GM19468 (cell line): ENCODE data around the gene PRICKLE4.
"Not testable (repeated sequence)": the region's sequence is repeated elsewhere in the genome, so short reads cannot be mapped to it uniquely, and the experiment has no call there.

ENCODE experiments used
- ATAC-seq: cut with Tn5 transposase; IDR thresholded peaks from one replicate; pipeline ENCODE4 v1.9.1; 2021; ENCODE audit warnings: mild to moderate bottlenecking, moderate library complexity, moderate number of reproducible peaks; ENCODE audit not compliant: unreplicated experiment; ENCODE audit errors: extremely low read depth

Gene PRICKLE4

DNA sequence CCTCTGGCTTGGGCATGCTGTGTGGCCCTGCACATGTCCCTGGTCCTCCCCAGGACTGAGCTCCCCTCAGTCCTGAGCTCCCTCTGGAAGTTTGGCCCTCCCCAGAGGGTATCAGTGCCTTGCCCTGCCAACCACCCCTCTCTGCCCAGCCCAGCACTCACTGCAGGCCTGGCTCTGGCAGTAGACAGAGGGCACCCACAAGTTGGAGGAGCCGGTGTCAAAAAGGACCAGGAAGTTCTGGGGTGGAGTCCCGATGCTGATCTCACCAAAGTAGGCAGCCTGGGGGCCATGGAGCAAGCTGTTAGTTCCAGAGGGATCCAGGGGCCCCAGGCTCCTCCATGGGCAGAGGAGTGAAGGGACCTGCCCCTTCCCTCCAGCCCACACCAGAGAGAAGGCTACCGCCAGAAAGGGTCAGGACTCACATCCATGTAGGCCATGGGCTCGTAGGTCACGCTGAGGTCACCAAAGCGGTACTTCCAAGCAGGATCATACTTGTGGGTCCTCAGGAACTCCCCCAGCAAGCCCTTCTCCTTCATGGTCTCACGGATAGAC lies 36.3 kb upstream of the PRICKLE4 start:
- ATAC-seq: no peak

DNA sequence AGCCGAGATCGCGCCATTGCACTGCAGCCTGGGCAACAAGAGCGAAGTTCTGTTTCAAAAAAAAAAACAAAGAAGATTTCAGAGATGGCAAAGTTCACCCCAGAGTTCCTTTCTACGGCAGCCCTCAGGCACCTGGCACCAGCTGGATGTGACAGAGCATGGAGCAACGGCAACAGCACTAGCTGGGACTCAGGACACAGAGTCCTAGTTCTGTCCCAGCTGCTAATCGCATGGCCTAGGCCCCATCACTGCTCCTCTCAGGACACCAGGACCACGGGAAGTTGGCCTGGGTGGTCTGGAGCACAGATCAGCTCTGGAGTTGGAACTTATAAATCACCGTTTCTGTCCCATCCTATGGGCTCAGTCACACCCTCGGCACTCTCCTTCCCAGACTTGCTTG lies 34.5 kb upstream of the PRICKLE4 start:
- ATAC-seq: no peak

DNA sequence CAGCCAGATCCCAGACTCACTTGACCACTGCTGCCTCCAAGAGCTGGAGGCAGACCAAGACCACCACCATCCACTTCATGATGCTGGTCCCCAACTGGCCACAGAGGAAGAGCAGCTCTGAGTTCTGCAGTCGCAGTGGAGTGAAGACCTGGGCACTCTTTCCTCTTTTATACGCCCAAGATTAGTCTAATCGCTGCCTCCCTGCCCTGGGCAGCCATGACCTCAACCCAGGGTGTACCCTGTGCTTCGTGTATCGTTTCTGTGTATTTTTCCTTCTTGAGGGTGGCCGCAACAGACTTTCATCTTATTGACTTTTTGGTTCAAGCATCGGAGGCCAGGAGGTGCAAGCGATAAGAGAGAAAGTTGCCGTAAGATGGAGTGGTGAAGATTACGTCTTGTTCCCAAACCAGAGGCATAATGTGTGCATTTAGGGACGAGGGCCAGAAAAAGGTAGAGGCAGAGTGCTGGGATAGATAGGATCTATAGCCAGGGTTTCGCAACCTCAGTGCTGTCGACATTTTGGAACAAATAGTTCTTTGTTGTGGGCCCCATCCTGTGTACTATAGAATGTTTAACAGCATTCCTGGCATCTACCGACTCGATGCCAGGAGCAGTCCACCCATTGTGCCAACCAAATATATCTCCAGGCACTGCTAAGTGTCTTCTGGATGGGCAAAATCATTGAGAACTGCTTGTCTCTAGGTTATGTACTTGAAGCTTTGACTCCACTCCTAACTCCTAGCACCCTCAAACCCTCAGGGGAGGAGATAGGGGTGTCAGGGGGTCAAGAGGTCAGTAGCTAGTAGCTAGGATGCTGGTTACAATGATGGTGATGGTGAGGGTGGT lies 33.1 kb upstream of the PRICKLE4 start, which contains the start of gene PGC:
Gene PGC (minus strand): TSS at position 142 of the 846 bp plus-strand sequence. CDS start 63 bp downstream, at position 79.
- no peak for ATAC-seq

DNA sequence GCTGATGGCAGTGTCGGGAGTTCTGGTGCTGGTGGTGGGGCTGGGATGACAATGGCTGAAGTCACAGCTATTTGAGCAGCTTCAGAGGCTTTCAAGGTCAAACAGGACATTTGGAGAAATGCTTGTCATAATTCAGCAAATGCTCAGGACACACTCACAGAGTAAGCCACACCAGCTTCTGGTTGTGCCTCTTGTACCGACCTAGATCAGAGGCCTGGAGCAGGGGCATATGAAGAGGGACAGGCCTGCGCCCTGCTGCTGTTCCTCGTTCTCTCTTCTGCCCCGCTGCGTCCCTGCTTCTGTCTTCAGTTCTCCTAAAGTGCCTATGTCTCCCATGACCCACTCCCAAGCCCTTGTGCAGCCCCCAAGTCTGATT lies 32.5 kb upstream of the PRICKLE4 start:
- no peak for ATAC-seq

DNA sequence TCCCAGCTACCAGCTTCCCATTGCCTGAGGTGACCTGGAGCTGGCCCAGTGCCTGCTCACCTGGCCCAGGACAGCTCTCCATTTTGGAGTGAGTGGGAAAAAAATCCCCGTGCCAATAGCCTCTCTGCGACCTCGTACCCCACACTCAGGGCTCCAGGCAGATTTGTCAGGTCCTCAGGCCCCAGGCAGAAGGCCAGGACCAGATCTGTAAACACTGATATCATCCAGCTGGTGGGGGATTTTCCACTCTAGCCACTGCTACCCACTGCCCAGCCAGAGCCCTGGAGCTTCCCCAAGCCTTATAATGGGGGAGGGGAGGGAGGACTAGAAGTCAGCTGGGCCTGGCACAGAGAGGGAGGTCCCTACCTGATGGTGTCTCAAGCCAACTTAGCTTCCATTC lies 32.0 kb upstream of the PRICKLE4 start:
- ATAC-seq: no peak

DNA sequence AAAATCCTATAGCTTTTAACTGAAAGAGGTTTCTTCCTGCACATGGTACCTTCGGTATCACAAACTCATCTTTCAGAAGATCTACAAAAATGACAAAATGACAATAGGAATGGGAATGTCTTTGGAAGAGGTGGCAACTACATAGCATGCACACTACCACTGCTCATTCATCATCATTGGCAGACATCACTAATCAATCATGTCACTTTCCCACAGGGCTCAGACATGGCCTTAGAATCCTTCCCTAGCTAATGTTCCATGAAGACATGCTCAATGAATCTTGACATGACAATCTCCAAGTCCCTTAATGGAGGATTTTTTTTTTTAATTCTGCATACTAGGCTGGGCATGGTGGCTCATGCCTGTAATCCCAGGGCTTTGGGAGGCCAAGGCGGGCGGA lies 30.2 kb upstream of the PRICKLE4 start:
- no peak for ATAC-seq

DNA sequence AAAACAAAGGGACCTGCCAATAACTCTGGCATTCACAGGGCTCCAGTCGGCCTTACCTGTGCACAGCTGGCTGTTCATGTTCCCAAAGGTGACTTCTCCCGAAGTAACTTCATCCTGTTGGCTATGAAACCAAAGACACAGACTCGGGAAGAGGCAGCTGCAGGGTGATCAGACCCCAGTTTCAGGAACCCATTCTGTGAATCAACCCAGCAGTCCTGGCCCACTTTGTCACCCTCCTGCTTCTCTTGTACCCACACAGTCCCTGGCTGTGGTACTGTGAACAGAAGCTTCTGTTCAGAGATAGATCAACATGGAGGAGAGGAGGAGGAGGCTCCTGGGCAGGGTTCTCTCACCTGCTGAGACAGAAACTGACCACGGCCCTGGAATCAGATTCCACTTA lies 24.7 kb upstream of the PRICKLE4 start:
- ATAC-seq: no peak

DNA sequence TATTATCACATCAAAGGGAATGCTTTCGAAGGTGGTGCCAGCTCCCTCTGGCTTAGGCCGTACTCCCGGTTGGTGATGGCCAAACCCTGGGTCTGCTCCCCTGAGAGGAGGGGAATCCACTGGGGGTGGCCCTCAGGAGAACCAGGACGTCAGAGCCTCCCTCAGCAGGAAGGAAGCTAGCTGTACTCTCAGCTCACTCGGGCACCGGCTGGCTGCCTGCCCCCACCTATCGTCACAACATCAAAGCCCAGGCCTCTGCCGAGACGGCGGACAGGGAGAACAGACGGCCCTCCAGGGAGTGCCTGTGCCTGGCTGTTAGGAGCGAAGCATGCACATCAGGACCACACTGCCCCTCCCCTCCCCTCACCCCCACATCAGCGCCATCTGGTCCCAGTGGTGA lies 24.2 kb upstream of the PRICKLE4 start:
- no peak for ATAC-seq

DNA sequence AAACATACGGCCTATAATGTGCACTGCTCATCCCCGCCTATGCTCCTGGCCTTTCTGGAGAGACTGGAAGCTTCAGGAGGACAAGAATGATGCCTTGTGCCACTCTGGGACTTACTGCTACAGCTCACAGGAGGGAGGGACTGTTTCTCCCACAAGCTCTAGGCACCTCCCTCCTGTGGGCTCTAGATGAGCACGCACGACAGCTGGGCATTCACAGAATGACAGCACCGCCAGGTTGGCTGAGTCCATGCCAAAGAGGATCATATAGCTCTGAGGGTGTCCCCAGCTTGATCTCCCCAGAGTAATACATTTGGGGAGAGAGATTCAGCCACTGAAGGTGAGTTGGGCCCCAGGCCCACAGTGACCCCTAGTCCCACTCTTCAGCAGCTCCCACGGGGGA lies 23.3 kb upstream of the PRICKLE4 start:
- no peak for ATAC-seq

DNA sequence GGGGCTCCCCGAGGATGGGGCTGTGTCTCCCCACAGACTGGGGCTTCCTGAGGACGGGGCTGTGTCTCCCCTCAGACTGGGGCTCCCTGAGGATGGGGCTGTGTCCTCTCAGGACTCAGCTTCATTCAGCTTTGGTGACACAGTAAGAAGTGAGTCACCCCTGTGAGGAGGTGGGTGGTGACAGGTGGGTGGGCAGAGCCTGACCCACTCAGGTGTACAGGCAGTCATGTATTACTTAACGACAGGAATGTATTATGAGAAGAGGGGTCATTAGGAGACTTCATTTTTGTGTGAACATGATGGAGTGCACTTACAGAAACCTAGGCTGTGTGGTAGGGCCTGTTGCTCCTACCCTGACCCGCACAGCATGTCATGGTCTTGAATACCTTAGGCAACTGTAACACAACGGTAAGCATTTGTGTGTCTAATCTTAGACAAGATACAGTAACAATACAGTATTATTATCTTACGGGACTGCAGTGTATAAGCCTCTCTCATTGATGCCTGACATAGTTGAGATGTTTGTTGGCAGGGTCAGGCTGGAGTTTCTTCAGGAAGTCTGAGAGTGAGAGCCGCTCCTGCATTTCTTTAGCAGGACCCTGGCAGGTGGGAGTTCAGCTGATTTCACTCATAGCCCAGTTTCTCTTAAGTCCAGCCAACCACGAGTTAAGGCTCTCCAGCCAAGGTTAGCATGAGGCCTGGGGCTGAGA lies 22.5 kb upstream of the PRICKLE4 start:
- no peak for ATAC-seq

DNA sequence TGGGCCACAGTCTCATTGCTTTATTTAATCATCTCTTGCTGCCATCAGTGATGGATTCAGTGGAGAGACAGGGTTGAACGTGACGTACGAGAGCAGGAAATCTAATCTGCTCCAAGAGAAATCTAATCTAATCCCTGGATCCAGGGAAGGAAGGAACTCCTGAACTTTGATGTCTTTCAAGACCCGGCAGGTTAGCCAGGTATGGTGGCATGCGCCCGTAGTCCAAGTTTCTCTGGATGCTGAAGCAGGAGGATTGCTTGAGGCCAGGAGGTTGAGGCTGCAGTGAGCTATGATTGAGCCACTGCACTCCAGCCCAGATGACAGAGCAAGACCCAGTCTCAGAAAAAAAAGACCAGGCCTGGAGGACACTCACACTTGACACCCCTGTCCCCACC lies 21.9 kb upstream of the PRICKLE4 start:
- ATAC-seq: no peak

DNA sequence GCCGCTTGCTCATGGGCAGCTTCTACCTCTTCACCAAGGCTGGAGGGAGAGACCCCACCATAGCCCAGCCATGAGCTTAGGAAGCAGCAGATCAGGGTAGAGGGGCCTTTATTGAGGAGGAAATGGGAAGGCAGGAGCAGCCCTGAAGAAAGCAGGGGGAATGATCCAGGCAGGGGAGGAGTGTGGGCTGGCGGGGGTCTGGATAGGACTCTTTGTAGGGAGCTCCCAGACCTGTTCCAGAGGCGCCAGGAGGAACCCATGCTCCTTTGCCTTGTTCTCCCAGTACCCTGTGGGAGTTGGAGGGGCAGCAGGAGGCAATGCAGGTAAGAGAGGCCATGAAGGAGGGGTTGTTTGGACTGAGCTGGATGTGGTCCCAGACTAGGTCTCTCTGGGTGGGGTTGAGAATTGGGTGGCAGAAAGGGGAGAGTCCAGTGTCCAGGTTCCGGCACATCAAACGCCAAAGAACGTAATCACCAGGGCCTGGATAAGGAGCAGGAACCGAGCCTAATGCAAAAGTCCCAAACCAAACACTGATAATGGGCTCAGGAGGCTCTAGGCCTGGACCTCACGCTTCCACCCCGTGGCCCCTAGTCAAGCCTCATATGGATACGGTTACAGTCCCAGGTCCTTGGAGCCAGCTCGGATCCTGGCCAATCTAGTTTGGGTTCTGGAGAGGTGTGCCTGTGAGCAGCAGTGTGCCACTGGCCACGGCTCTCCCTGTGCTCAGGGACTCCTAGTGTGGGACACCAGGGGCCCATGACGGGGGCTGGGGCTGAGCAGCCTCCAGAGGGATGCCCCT lies 21.3 kb upstream of the PRICKLE4 start:
- no peak for ATAC-seq

DNA sequence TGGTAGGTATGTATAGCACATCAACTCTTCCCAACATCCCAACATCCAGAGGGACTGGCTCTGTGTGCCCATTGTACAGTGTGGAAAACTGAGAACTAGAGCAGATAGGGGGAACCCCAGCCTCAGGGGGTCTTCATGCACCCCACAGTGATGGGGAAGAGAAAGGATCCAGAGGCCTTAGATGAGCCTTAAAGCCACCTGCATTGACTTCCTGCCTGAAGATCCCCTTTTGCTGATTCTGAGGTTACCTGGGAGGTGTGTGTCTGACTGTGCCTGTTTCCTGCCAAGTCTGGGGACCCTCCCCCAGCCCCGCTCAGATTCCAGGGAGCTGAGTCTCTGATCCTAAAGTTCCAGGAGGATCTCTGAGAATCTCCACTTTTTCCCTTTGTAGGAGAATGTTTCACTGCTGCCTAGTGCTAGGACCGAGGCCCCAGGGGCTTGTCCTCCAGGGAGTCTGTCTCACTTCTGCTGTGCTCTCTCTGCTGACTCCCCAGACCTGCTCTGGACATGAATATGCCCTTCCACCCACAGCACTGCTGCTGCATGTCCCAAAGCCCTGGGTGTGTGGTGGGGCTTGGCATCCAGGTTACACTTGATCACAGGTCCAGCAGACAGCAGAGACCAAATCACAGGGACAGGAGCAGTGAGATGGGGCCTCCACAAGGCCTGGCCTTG lies 20.5 kb upstream of the PRICKLE4 start:
- ATAC-seq: no peak

DNA sequence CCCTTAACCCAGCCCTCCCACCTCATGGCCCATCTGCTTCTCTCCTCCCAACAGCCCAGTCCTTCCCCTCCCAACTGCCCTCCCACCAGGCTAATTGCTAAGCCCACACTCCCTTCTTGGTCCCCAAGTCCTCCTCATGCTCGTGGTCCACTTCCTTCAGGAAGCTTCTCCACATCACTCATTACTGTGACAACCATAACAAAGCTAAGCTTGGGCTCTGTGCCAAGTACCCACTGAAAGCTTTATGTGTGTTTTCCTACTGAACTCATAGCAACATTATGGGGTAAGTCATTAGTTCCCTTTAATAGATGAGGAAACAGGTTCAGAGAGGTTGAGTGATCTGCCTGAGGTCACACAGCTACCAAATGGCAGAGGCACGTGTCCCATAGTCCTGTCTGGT lies 17.1 kb upstream of the PRICKLE4 start:
- no peak for ATAC-seq

DNA sequence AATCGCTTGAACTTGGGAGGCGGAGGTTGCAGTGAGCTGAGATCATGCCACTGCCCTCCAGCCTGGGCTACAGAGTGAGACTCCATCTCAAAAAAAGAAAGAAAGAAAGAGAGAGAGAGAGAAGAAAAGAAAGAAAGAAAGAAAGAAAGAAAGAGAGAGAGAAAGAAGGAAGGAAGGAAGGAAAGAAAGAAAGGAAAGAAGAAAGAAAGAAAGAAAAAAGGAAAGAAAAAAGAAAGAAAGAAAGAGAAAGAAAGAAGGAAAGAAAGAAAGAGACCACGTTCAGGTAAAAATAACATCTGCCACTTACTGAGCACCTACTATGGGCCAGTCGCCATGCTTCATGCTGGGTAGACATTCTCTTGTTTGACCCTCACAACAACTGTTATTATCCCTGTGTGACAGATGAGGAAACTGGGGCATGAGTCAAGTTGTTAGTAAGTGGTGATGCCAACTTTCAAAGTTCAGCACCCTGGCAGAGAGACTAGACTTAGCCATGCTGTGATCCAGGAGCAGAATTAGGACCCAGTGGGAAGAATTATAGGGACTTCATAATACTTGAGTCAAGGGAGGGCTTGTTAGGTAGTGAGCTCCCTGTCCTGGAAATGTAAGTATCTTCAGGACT lies 14.4 kb upstream of the PRICKLE4 start:
- ATAC-seq: not testable (repeated sequence)

DNA sequence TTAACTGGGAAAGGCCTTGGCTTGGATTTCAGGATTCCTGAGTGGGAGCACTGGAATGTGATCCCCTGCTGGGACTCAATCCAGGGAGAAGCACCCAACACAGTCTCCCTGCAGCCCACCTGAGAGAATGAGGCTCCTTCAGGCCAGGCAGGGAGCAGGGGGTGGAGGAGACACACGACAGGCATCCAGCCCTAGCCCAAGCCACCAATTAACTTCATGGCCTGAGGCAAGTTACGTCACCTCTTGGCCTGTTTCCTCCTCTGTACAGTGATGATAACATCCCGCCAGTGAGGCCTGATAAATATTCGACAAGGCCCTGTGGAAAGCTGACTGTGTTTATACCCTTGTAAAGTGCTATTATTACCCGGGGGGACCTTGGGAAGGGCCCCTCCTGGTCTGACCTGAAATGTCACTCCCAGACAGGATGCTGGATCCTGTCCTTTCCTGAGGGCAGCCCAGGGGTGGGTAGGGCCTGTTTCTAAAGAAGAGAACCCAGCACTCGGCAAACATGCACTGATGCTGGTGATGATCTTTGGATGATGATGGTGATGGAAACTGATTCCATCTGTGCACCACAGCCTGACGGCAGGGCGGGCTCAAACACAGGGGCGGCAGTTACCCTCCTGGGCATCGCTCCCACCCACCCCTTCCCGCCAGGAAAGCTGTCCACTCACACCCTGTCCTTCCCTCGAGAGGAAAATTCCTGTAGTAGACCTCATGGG lies 13.3 kb upstream of the PRICKLE4 start:
- no peak for ATAC-seq

DNA sequence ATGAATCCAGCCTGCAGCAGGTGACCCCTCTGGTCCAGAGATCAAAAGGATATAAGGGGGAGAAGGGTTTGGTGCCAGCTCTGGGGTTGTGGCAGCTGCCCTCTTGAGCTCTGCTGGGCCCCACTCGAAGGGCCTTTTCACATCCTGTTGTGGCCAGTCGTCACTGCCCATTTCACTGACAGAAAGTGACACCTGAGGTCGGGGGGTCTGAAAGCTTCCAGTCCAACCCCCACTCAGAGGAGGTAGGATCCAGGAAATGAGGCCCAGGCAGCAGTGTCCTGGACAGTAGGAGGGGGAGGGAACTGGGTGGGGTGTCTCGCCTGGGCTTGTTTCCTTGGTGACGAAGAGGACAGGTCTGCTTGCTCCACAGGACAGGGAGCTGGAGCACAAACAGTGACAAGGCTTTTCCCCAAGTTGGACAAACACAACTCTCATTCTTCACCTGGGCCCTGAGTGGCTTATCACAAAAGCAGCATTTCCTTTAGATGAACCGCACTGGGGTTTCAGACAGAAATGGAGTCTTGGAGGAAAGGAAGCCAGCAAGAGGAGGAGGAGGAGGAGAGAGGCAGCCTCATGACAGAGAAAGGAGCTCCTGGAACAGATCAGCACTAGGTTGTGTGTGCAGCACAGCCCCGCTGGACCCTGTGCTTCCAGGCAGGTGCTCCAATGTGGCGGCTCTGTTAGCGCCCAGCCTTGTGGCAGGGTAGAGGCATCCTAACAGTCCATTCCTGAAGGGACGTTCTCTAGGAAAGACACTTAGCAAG lies 11.9 kb upstream of the PRICKLE4 start:
- ATAC-seq: no peak

DNA sequence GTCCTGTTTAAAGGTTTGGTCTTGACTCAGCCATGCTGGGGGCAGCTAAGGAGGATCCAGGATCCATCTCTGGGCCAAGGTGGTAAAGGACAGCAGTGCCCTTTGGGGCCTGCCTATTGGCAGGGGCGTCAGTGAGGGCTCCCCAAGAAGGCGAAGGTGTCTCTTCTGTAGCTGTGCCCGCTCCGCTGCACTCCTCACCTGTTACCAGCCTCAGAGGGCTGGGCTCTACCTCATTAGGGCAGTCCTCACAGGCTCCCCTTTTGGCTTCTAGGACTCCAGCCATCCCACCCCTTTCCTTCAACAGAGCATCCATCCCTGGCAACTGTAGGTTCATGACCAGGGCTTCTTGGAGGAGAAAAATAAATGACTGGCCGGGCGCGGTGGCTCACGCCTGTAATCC lies 11.2 kb upstream of the PRICKLE4 start:
- ATAC-seq: no peak
